Lower lobe of right lung (tissue), 2 donors: Measurements from ENCODE around the gene PGM2L1. TPM values are rescaled to one million over a fixed set of nuclear protein-coding genes. Genes with fewer than 3 reads are reported as not detected.

Experiments
- ATAC-seq, 2 donors: fragments of 200-7000 bp; cut with Tn5 transposase; one replicate each; pipeline ENCODE4 v1.9.1; 2020 to 2022; ENCODE audit warnings: mild to moderate bottlenecking in 2 of 2, moderate library complexity in 2 of 2
- DNase-seq: peaks from one replicate; pipeline ENCODE4 v3.0.0-alpha.2; 2020
- H3K27ac ChIP-seq: fragments of 200-600 bp; one replicate; pipeline ENCODE4 v1.8.0; 2022
- H3K27me3 ChIP-seq: fragments of 200-600 bp; one replicate; pipeline ENCODE4 v1.8.0; 2022; ENCODE audit warnings: low read depth
- H3K36me3 ChIP-seq: fragments of 200-600 bp; one replicate; pipeline ENCODE4 v1.8.0; 2022; ENCODE audit warnings: mild to moderate bottlenecking
- H3K4me1 ChIP-seq: fragments of 200-600 bp; one replicate; pipeline ENCODE4 v1.8.0; 2022
- H3K4me3 ChIP-seq: fragments of 200-600 bp; one replicate; pipeline ENCODE4 v1.8.0; 2022; ENCODE audit warnings: mild to moderate bottlenecking
- H3K9me3 ChIP-seq: fragments of 200-600 bp; one replicate; pipeline ENCODE4 v1.8.0; 2022
- intact Hi-C: fragments of 100-400 bp; cut with DNase I; formaldehyde crosslinking; loops from one replicate; pipeline ENCODE4 v1.11.0; 2022
- microRNA-seq: library from miRNA; unstranded; fragments of <30 nt; microRNA quantifications from one replicate; pipeline ENCODE4 v1.2.0, GENCODE V29; 2020; ENCODE audit warnings: borderline number of aligned reads
- total RNA-seq: library from RNA; stranded (reverse); fragmentation: NEBNext Ultra II Directional; extraction: Animal tissue kit (Norgen Biotek cat#: 25700); gene quantifications from one replicate; pipeline ENCODE4 v1.2.1, GENCODE V29; 2021
- TF ChIP-seq, protein P1 (sequence below): fragments of 200-600 bp; IDR thresholded peaks from one replicate; pipeline ENCODE4 v1.8.0; 2022; ENCODE audit warnings: antibody characterized with exemption, mild to moderate bottlenecking
- donor health status: DM: no; HTN: yes; CAD: no; lungs with severe emphysema.

Gene PGM2L1
- total RNA-seq, 1 donor from 2014 or later: 5.2 TPM

DNA sequence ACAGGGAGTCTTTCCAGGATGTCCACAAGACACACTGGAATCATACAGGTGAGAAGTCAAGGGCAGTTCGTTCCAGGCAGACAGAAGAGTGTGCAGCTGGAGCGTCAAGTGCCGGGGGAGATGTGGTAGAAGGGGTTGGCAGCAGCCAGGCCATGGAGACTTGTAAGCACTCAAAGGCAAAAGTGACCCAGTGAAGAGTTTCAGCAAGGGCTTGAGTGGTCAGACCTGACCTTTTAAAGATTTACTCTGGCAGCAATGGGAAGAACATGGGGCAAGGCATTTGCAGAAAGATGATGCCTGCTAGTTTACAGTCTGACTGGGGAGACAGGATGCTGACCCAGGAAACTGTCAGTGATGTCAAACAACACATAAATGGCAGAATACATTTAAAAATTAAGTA is 115.8 kb downstream of the PGM2L1 start:
- H3K27ac ChIP-seq: no peak overlapping the region
- no peaks in the 10 kb centered on the region for H3K9me3 ChIP-seq
- H3K27me3 ChIP-seq: no peaks in the 10 kb centered on the region
- H3K4me3 ChIP-seq: no peak overlapping the region
- DNase-seq (peak; percentile 75), ATAC-seq (peak; percentile 88 to 89)
- H3K4me1 ChIP-seq: no peaks in the 10 kb centered on the region
- H3K36me3 ChIP-seq: no peaks in the 10 kb centered on the region
- intact Hi-C loops: no loop called here
- TF ChIP-seq, protein P1, sequence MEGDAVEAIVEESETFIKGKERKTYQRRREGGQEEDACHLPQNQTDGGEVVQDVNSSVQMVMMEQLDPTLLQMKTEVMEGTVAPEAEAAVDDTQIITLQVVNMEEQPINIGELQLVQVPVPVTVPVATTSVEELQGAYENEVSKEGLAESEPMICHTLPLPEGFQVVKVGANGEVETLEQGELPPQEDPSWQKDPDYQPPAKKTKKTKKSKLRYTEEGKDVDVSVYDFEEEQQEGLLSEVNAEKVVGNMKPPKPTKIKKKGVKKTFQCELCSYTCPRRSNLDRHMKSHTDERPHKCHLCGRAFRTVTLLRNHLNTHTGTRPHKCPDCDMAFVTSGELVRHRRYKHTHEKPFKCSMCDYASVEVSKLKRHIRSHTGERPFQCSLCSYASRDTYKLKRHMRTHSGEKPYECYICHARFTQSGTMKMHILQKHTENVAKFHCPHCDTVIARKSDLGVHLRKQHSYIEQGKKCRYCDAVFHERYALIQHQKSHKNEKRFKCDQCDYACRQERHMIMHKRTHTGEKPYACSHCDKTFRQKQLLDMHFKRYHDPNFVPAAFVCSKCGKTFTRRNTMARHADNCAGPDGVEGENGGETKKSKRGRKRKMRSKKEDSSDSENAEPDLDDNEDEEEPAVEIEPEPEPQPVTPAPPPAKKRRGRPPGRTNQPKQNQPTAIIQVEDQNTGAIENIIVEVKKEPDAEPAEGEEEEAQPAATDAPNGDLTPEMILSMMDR: no peak

GRCh38 chr11:74280494-74280893 is 117.7 kb downstream of the PGM2L1 start:
- DNase-seq: no peak
- ATAC-seq: peak; percentile 40 to 66
- no peak overlapping the region for H3K4me3 ChIP-seq
- TF ChIP-seq, protein P1: no peak
- no peak overlapping the region for H3K27ac ChIP-seq
- H3K4me1 ChIP-seq: no peaks in the 10 kb centered on the region
- H3K27me3 ChIP-seq: no peaks in the 10 kb centered on the region
- H3K9me3 ChIP-seq: no peaks in the 10 kb centered on the region
- no peaks in the 10 kb centered on the region for H3K36me3 ChIP-seq
- intact Hi-C loops: no loop called here

Small RNA genes within 50 kb of the gene (microRNA-seq; reads per million reads assigned to microRNA genes)
- not detected for gene MIR548AL

Other genes starting within 250 kb of the PGM2L1 start
- gene C2CD3, start 227.4 kb downstream of the PGM2L1 start, total RNA-seq: 31.0 TPM
- gene PPME1, start 227.1 kb downstream of the PGM2L1 start, total RNA-seq: 29.4 TPM
- 0.56 TPM for gene P4HA3, start 86.8 kb downstream of the PGM2L1 start, total RNA-seq
- gene KCNE3, start 69.1 kb upstream of the PGM2L1 start, total RNA-seq: 34.9 TPM
- 2.7 TPM for gene LIPT2, start 95.3 kb upstream of the PGM2L1 start, total RNA-seq
- 18.5 TPM for gene POLD3, start 194.1 kb upstream of the PGM2L1 start, total RNA-seq